ENCODE data around the gene BTBD9. TPM values are rescaled to one million over a fixed set of nuclear protein-coding genes. Genes with fewer than 3 reads are reported as not detected.

The BTBD9 gene
- total RNA-seq, 4 donors from 2014 or later = 9.2 to 16.3 (median 11.6) TPM

- H3K9me3 ChIP-seq = no peaks in the 10 kb centered on the region
- H3K36me3 ChIP-seq = peaks cover 0 to 8% (median 0%) of the 10 kb centered on the region in 3 donors
- H3K27me3 ChIP-seq = no peaks in the 10 kb centered on the region
- no peak for TF ChIP-seq POLR2A (IDR thresholded peaks at IDR 0.05)
- no peak for TF ChIP-seq CTCF (IDR thresholded peaks at IDR 0.05)
- H3K4me3 ChIP-seq = no peak overlapping the region
- no peak overlapping the region for H3K27ac ChIP-seq
- DNase-seq = no peak
- no peaks in the 10 kb centered on the region for H3K4me1 ChIP-seq
- intact Hi-C loops (cut with DNase I) = no loop called here
- whole genome bisulfite sequencing, 2 donors = 76 to 90% methylated on average over 5 to 6 of the region's 9 CpGs
Measured at GRCh38 chr6:38192011-38192410, 447.7 kb downstream of the BTBD9 start.

- Histone ChIP-seq H3K9me3 (no peaks in the 10 kb centered on the region), H3K4me3 (no peak overlapping the region), H3K4me1 (no peaks in the 10 kb centered on the region), H3K36me3 (peaks cover 0 to 8% (median 0%) of the 10 kb centered on the region in 3 donors), H3K27ac (no peak overlapping the region), H3K27me3 (no peaks in the 10 kb centered on the region)
- 86 to 95% methylated on average over 6 to 8 of the region's 9 CpGs for WGBS, 2 donors
- TF ChIP-seq CTCF (IDR thresholded peaks at IDR 0.05) (no peak), POLR2A (IDR thresholded peaks at IDR 0.05) (no peak)
- intact Hi-C loops (cut with DNase I) = no loop called here
- no peak for DNase-seq
Measured at GRCh38 chr6:38191418-38191817, 448.3 kb downstream of the BTBD9 start.

GRCh38 chr6:38188677-38189335 is 450.9 kb downstream of the BTBD9 start:
- H3K27ac ChIP-seq = no peak overlapping the region
- 92 to 99% methylated on average over 12 of the region's 14 CpGs for WGBS, 2 donors

GRCh38 chr6:38187811-38188590 is 451.7 kb downstream of the BTBD9 start:
- 92 to 95% methylated on average over 11 to 18 of the region's 20 CpGs for WGBS, 2 donors
- no peak for DNase-seq

More at GRCh38 chr6:38188677-38189335, 450.9 kb downstream of the BTBD9 start:
- Histone ChIP-seq H3K4me3 (no peak overlapping the region), H3K36me3 (peaks cover 0 to 14% (median 0%) of the 10 kb centered on the region in 3 donors), H3K9me3 (no peaks in the 10 kb centered on the region), H3K27me3 (no peaks in the 10 kb centered on the region), H3K4me1 (no peaks in the 10 kb centered on the region)
- intact Hi-C loops (cut with DNase I) = loop anchor here (10.0 kb wide), 1 partner anchor 286 kb away; no protein-coding TSS in a partner anchor
- DNase-seq = no peak
- TF ChIP-seq POLR2A (IDR thresholded peaks at IDR 0.05) = no peak
- TF ChIP-seq CTCF (IDR thresholded peaks at IDR 0.05) = no peak

More at GRCh38 chr6:38187811-38188590, 451.7 kb downstream of the BTBD9 start:
- Histone ChIP-seq H3K36me3 (peaks cover 0 to 14% (median 0%) of the 10 kb centered on the region in 3 donors), H3K4me3 (no peak overlapping the region), H3K27me3 (no peaks in the 10 kb centered on the region), H3K9me3 (no peaks in the 10 kb centered on the region), H3K4me1 (no peaks in the 10 kb centered on the region), H3K27ac (no peak overlapping the region)
- intact Hi-C loops (cut with DNase I) = loop anchor here (10.0 kb wide), 1 partner anchor 287 kb away; no protein-coding TSS in a partner anchor
- TF ChIP-seq CTCF (IDR thresholded peaks at IDR 0.05) (no peak), POLR2A (IDR thresholded peaks at IDR 0.05) (no peak)
